Measurements from ENCODE around the gene CDKN1A. TPM values are rescaled to one million over a fixed set of nuclear protein-coding genes. Genes with fewer than 3 reads are reported as not detected.

Gene CDKN1A
- total RNA-seq, 2 donors from 2014 or later: 311 to 457 TPM

- Histone ChIP-seq H3K36me3 (peaks cover 52% of the 10 kb centered on the region), H3K27me3 (replicated peaks; ENCODE audit: insufficient read depth) (no peaks in the 10 kb centered on the region)
- no peak for ATAC-seq (ENCODE audit: insufficient number of reproducible peaks, low FRiP score, low read depth)
Measured at GRCh38 chr6:36683656-36684446, 5.3 kb downstream of the CDKN1A start.

GRCh38 chr6:36684447-36684812 lies 5.9 kb downstream of the CDKN1A start:
- Histone ChIP-seq H3K4me1 (ENCODE audit: control insufficient read depth in 1 of 2, low read depth in 2 of 2) (peaks cover 29 to 45% of the 10 kb centered on the region in 2 donors), H3K9me3 (no peaks in the 10 kb centered on the region), H3K36me3 (peaks cover 52% of the 10 kb centered on the region), H3K27ac (no peak overlapping the region), H3K4me3 (no peak overlapping the region), H3K27me3 (replicated peaks; ENCODE audit: insufficient read depth) (no peaks in the 10 kb centered on the region)
- DNase-seq (ENCODE audit: low spot score): no peak
- no peak for TF ChIP-seq CTCF (IDR thresholded peaks at IDR 0.05)
- no peak for ATAC-seq (ENCODE audit: insufficient number of reproducible peaks, low FRiP score, low read depth)

More at GRCh38 chr6:36683656-36684446, 5.3 kb downstream of the CDKN1A start:
- H3K9me3 ChIP-seq: no peaks in the 10 kb centered on the region
- no peak overlapping the region for H3K4me3 ChIP-seq
- no peak for TF ChIP-seq CTCF (IDR thresholded peaks at IDR 0.05)
- no peak overlapping the region for H3K27ac ChIP-seq
- H3K4me1 ChIP-seq (ENCODE audit: control insufficient read depth in 1 of 2, low read depth in 2 of 2): peaks cover 29 to 45% of the 10 kb centered on the region in 2 donors
- no peak for DNase-seq (ENCODE audit: low spot score)

GRCh38 chr6:36685166-36685924 lies 6.8 kb downstream of the CDKN1A start:
- no peak for TF ChIP-seq CTCF (IDR thresholded peaks at IDR 0.05)
- Histone ChIP-seq H3K27me3 (replicated peaks; ENCODE audit: insufficient read depth) (no peaks in the 10 kb centered on the region), H3K36me3 (peaks cover 52% of the 10 kb centered on the region), H3K9me3 (no peaks in the 10 kb centered on the region), H3K27ac (no peak overlapping the region), H3K4me1 (ENCODE audit: control insufficient read depth in 1 of 2, low read depth in 2 of 2) (peaks cover 29 to 45% of the 10 kb centered on the region in 2 donors), H3K4me3 (no peak overlapping the region)
- no peak for ATAC-seq (ENCODE audit: insufficient number of reproducible peaks, low FRiP score, low read depth)
- DNase-seq (ENCODE audit: low spot score): no peak

- no peaks in the 10 kb centered on the region for H3K27me3 ChIP-seq (replicated peaks; ENCODE audit: insufficient read depth)
- no peak overlapping the region for H3K4me3 ChIP-seq
- H3K4me1 ChIP-seq (ENCODE audit: control insufficient read depth in 1 of 2, low read depth in 2 of 2): peaks cover 25 to 40% of the 10 kb centered on the region in 2 donors
- H3K9me3 ChIP-seq: no peaks in the 10 kb centered on the region
- H3K27ac ChIP-seq: no peak overlapping the region
- peaks cover 52% of the 10 kb centered on the region for H3K36me3 ChIP-seq
- ATAC-seq (ENCODE audit: insufficient number of reproducible peaks, low FRiP score, low read depth): no peak
- no peak for TF ChIP-seq CTCF (IDR thresholded peaks at IDR 0.05)
- no peak for DNase-seq (ENCODE audit: low spot score)
Measured at GRCh38 chr6:36685926-36686667, 7.6 kb downstream of the CDKN1A start.

All from thoracic aorta (tissue), 2 donors.